Measurements from ENCODE around the gene FKBP4. TPM values are rescaled to one million over a fixed set of nuclear protein-coding genes. Genes with fewer than 3 reads are reported as not detected.

Gene FKBP4
- total RNA-seq, 1 donor from 2014 or later: 56.9 TPM

DNA sequence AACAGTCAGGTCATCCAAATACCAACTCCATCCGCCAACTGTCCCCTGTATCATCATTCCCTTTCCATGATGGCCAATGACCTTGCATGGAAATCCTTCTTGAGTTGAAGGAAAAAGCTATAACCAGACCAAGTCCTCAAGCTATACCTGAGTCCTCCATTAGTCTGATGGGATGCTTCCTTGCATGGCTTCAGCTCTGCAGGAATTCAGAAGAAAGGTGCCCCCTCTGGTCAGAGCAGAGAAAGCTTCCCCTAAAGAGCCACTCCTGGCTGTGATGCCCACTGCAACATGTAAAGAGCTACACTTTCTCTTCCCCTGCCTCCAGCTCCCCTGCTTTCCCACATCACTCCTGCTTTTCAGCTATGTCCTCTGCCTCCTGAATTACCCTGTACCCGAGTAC lies 43.1 kb upstream of the FKBP4 start:
- Histone ChIP-seq H3K27me3 (peaks cover 16% of the 10 kb centered on the region), H3K27ac (no peak overlapping the region), H3K4me1 (no peaks in the 10 kb centered on the region), H3K9me3 (no peaks in the 10 kb centered on the region), H3K4me3 (no peak overlapping the region), H3K36me3 (no peaks in the 10 kb centered on the region)
- TF ChIP-seq, protein P1, sequence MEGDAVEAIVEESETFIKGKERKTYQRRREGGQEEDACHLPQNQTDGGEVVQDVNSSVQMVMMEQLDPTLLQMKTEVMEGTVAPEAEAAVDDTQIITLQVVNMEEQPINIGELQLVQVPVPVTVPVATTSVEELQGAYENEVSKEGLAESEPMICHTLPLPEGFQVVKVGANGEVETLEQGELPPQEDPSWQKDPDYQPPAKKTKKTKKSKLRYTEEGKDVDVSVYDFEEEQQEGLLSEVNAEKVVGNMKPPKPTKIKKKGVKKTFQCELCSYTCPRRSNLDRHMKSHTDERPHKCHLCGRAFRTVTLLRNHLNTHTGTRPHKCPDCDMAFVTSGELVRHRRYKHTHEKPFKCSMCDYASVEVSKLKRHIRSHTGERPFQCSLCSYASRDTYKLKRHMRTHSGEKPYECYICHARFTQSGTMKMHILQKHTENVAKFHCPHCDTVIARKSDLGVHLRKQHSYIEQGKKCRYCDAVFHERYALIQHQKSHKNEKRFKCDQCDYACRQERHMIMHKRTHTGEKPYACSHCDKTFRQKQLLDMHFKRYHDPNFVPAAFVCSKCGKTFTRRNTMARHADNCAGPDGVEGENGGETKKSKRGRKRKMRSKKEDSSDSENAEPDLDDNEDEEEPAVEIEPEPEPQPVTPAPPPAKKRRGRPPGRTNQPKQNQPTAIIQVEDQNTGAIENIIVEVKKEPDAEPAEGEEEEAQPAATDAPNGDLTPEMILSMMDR (IDR thresholded peaks at IDR 0.05): no peak
- ATAC-seq (no peak), DNase-seq (no peak)
- intact Hi-C loops (cut with DNase I): no loop called here

DNA sequence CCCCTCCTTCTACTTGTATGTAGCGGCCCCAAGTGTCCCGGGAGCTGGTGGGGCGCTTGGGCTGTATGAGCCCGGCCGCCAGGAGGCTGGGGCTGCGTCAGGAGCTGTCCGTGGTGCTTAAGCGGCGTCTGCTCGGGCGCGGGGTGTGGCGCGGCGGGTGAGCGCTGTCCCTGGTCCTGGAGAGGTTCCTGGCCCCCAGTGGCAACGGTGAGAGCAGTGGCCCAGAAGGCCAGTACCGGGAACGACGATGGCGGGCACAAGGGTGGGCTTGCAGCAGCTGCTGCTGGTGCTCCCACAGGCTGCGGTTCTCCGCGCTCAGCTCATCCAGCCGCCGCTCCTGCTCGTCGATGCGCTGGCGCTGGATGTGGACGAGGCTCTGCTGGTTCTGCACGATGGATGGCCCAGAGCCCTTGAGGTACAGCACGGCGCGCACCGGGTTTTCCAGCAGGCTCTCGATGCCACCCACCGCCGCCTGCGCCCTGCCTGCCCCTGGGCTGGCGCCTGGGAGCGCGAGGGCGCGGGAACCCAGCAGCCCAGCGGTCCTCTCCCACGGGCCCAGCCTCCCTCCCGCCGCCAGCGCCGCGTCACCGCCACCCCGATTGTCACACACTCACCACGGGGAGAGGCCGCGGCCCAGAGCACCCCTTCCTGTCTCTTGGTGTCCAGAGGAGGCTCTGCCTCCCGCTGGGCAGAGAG lies 41.9 kb upstream of the FKBP4 start:
- Histone ChIP-seq H3K9me3 (no peaks in the 10 kb centered on the region), H3K27me3 (peaks cover 16% of the 10 kb centered on the region), H3K4me3 (no peak overlapping the region), H3K4me1 (no peaks in the 10 kb centered on the region), H3K27ac (no peak overlapping the region), H3K36me3 (no peaks in the 10 kb centered on the region)
- TF ChIP-seq, protein P1 (IDR thresholded peaks at IDR 0.05): no peak
- intact Hi-C loops (cut with DNase I): no loop called here
- ATAC-seq (peak; percentile 99), DNase-seq (peak; percentile 87)

DNA sequence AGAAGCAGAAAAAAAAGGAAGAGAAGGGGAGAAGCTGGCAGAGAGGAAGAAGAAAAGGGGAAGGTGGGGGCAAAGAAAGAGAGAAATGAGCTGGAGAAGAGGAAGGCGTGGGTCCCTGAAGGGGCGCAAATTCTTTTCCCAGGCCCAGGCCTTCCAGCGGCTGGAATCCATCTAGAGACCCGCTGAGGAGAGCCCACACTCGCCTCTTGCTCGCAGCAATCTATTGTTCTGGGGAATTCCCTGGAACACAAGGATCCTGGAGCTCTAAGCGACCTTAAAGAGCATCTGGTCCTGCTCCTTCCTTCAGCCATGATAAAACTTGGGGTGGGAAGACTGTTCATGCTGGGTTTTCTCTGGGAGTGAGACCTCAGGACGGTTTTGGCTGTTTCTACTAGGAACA lies 41.2 kb upstream of the FKBP4 start:
- Histone ChIP-seq H3K4me3 (no peak overlapping the region), H3K4me1 (no peaks in the 10 kb centered on the region), H3K36me3 (no peaks in the 10 kb centered on the region), H3K27ac (no peak overlapping the region), H3K9me3 (no peaks in the 10 kb centered on the region), H3K27me3 (peaks cover 16% of the 10 kb centered on the region)
- no peak for DNase-seq
- intact Hi-C loops (cut with DNase I): no loop called here
- TF ChIP-seq, protein P1 (IDR thresholded peaks at IDR 0.05): no peak
- no peak for ATAC-seq

DNA sequence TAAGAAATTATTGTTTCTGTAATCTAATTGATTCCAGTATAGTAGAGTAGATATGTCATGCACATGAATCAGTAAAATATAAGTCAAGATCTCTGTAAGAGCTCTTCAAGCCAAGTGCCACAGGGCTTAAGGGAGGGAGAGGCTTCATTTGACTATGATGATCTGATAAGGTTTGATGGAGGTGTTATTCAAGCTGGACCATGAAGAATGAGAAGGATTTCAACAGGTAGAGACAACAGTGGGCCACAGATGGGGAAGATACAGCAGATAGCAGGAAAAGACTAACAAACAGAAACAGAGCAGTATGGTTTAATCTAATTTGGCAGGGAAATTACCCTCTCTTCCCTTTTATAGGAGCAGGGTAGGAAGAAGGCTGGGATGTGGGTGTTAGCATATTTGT lies 40.6 kb upstream of the FKBP4 start:
- intact Hi-C loops (cut with DNase I): no loop called here
- Histone ChIP-seq H3K4me3 (no peak overlapping the region), H3K27me3 (peaks cover 16% of the 10 kb centered on the region), H3K9me3 (no peaks in the 10 kb centered on the region), H3K4me1 (no peaks in the 10 kb centered on the region), H3K36me3 (no peaks in the 10 kb centered on the region), H3K27ac (no peak overlapping the region)
- ATAC-seq (no peak), DNase-seq (no peak)
- TF ChIP-seq, protein P1 (IDR thresholded peaks at IDR 0.05): no peak

DNA sequence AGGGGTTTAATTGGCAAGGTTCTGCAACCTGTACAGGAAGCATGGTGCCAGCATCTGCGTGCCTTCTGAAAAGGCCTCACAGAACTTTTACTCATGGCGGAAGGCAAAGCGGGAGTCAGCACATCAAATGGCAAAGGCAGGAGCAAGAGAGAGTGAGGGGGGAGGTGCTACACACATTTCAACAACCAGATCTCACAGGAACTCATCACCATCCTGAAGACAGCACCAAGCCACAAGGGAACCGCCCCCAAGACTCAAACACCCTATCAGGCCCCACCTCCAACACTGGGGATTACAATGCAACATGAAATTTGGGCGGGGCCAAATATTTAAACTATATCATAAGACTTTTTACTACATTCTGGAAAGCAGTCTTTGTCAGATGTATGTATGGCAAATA lies 38.0 kb upstream of the FKBP4 start:
- Histone ChIP-seq H3K9me3 (no peaks in the 10 kb centered on the region), H3K36me3 (no peaks in the 10 kb centered on the region), H3K27me3 (peaks cover 2% of the 10 kb centered on the region), H3K4me3 (no peak overlapping the region), H3K4me1 (no peaks in the 10 kb centered on the region), H3K27ac (no peak overlapping the region)
- TF ChIP-seq, protein P1 (IDR thresholded peaks at IDR 0.05): no peak
- intact Hi-C loops (cut with DNase I): no loop called here
- DNase-seq: no peak
- no peak for ATAC-seq

DNA sequence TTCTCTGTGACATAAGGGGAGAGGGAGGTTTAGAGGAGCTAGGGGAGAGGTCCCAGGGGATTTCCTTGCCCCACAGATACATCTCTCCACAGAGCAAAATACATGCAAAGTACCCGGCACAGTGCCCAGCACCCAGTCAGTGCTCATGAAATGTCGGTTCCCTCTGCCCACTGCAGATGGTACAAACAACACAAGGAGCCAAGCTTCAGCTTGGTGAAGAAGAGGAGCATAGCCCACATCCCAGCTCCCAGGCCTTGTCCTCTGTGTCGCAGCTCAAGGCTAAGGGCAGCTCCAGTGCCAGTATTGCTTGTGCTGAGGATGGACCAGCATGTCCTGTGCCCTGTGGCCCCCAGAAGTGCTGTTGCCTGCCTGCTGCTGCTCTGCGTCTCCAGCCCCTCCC lies 35.0 kb upstream of the FKBP4 start:
- DNase-seq (no peak), ATAC-seq (no peak)
- Histone ChIP-seq H3K4me3 (no peak overlapping the region), H3K27me3 (no peaks in the 10 kb centered on the region), H3K27ac (no peak overlapping the region), H3K36me3 (no peaks in the 10 kb centered on the region), H3K9me3 (no peaks in the 10 kb centered on the region), H3K4me1 (no peaks in the 10 kb centered on the region)
- TF ChIP-seq, protein P1 (IDR thresholded peaks at IDR 0.05): no peak
- intact Hi-C loops (cut with DNase I): no loop called here
